Tibial nerve (tissue), 4 donors: ENCODE results near the gene LRBA. TPM values are rescaled to one million over a fixed set of nuclear protein-coding genes. Genes with fewer than 3 reads are reported as not detected.

Experiments
- DNase-seq, 2 donors: peaks; one replicate each; pipeline ENCODE4 v3.0.0-alpha.2; 2019; ENCODE audit warnings: low spot score in 2 of 2
- H3K27ac ChIP-seq, 4 donors: fragments of 200-600 bp; sonication (generic) in 3 of 4; one replicate each; pipeline ENCODE4 v1.5.1; 2017 to 2019; ENCODE audit warnings: mild to moderate bottlenecking in 1 of 4
- H3K27me3 ChIP-seq, 2 donors: fragments of 200-600 bp; sonication (generic) in 1 of 2; one replicate each; pipeline versions ENCODE4 v1.5.1 to v1.6.0; 2017 to 2019
- H3K36me3 ChIP-seq, 3 donors: fragments of 200-600 bp; sonication (generic); one replicate each; pipeline ENCODE4 v1.5.1; 2018 to 2019
- H3K4me1 ChIP-seq, 4 donors: fragments of 200-600 bp; sonication (generic) in 3 of 4; one replicate each; pipeline ENCODE4 v1.5.1; 2017 to 2019
- H3K4me3 ChIP-seq, 4 donors: fragments of 200-600 bp; sonication (generic) in 3 of 4; one replicate each; pipeline ENCODE4 v1.5.1; 2017 to 2019; ENCODE audit warnings: mild to moderate bottlenecking in 1 of 4, moderate library complexity in 1 of 4
- H3K9me3 ChIP-seq, 4 donors: fragments of 200-600 bp; sonication (generic) in 3 of 4; one replicate each; pipeline ENCODE4 v1.5.1; 2017 to 2019
- CTCF ChIP-seq, 5 experiments: fragments of 200-600 bp in 3 of 5; fragments of 450-650 bp in 2 of 5; sonication (generic) in 3 of 5; IDR thresholded peaks; one replicate each; pipeline ENCODE4 v1.5.1; 2016 to 2019; ENCODE audit warnings: antibody characterized with exemption in 5 of 5, mild to moderate bottlenecking in 3 of 5, moderate library complexity in 2 of 5
- EP300 ChIP-seq, 2 donors: sonication (generic); formaldehyde crosslinking; IDR thresholded peaks; one replicate each; pipeline ENCODE4 v1.6.1; 2017; ENCODE audit warnings: antibody characterized with exemption in 2 of 2, mild to moderate bottlenecking in 1 of 2
- POLR2A ChIP-seq, 2 donors: fragments of 450-650 bp; IDR thresholded peaks; one replicate each; pipeline ENCODE4 v1.6.1; 2017; ENCODE audit warnings: antibody characterized with exemption in 2 of 2, mild to moderate bottlenecking in 2 of 2, moderate library complexity in 2 of 2
- WGBS, 2 donors: methylation state at CpG; one replicate each; pipeline ENCODE4 v1.1.5; 2018; 5-methylcytosine and 5-hydroxymethylcytosine counted together
- total RNA-seq, 4 donors: library from RNA; depleted of rRNA; stranded (reverse); fragments of >200 nt; gene quantifications; one replicate each; pipeline ENCODE4 v1.1.0, GENCODE V29; 2016

Gene LRBA
- total RNA-seq, 4 donors from 2014 or later, result 35.4 to 43.1 (median 38.0) TPM

GRCh38 chr4:150533673-150534072, 481.4 kb downstream of the LRBA start:
- TF ChIP-seq EP300 (IDR thresholded peaks at IDR 0.05) (no peak), POLR2A (IDR thresholded peaks at IDR 0.05) (no peak), CTCF (IDR thresholded peaks at IDR 0.05) (no peak)
- Histone ChIP-seq H3K27me3 (no peaks in the 10 kb centered on the region), H3K4me1 (no peaks in the 10 kb centered on the region), H3K4me3 (no peak overlapping the region), H3K9me3 (peaks cover 0 to 7% (median 1%) of the 10 kb centered on the region in 4 donors), H3K27ac (no peak overlapping the region), H3K36me3 (no peaks in the 10 kb centered on the region)
- no peak for DNase-seq
- 87 to 93% methylated on average over 3 of the region's 3 CpGs for WGBS, 2 donors

GRCh38 chr4:150525321-150525868, 489.7 kb downstream of the LRBA start:
- no peak overlapping the region for H3K4me3 ChIP-seq
- TF ChIP-seq POLR2A (IDR thresholded peaks at IDR 0.05), result no peak
- TF ChIP-seq CTCF (IDR thresholded peaks at IDR 0.05), result no peak
- no peak for TF ChIP-seq EP300 (IDR thresholded peaks at IDR 0.05)
- H3K4me1 ChIP-seq, result no peaks in the 10 kb centered on the region
- H3K9me3 ChIP-seq, result no peaks in the 10 kb centered on the region
- H3K27ac ChIP-seq, result no peak overlapping the region
- DNase-seq, result no peak
- 84 to 86% methylated on average over 3 of the region's 3 CpGs for WGBS, 2 donors
- H3K27me3 ChIP-seq, result no peaks in the 10 kb centered on the region
- no peaks in the 10 kb centered on the region for H3K36me3 ChIP-seq

DNA sequence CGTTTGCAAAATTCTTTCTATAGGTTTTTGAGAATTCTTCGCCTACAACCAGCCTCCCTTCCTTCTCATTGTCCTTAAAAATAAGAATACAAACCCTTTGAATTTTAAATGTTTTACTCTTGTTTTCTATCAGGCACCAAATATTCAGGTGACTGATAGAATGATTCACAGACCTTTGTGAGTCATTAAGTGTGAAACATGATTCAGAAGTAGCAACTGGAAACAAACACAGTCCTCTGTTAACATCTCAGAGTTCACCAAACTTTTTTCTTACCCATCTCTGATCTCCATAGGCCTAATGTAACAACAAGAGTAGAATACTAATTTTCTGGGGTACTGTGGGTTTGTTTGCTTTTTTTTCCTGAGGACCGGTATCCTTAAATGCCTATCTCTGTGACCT, 496.5 kb downstream of the LRBA start:
- Histone ChIP-seq H3K4me1 (no peaks in the 10 kb centered on the region), H3K27ac (no peak overlapping the region), H3K9me3 (no peaks in the 10 kb centered on the region), H3K4me3 (no peak overlapping the region), H3K27me3 (no peaks in the 10 kb centered on the region), H3K36me3 (no peaks in the 10 kb centered on the region)
- DNase-seq, result no peak
- TF ChIP-seq CTCF (IDR thresholded peaks at IDR 0.05) (no peak), EP300 (IDR thresholded peaks at IDR 0.05) (no peak), POLR2A (IDR thresholded peaks at IDR 0.05) (no peak)
- WGBS, 2 donors, result 84 to 85% methylated on average over 3 of the region's 3 CpGs

GRCh38 chr4:150515135-150515534, 499.9 kb downstream of the LRBA start:
- Histone ChIP-seq H3K4me1 (no peaks in the 10 kb centered on the region), H3K36me3 (no peaks in the 10 kb centered on the region), H3K27ac (no peak overlapping the region), H3K27me3 (no peaks in the 10 kb centered on the region), H3K4me3 (no peak overlapping the region), H3K9me3 (no peaks in the 10 kb centered on the region)
- WGBS, 2 donors, result 79 to 81% methylated on average over 1 of the region's 1 CpG
- no peak for DNase-seq
- no peak for TF ChIP-seq EP300 (IDR thresholded peaks at IDR 0.05)
- no peak for TF ChIP-seq CTCF (IDR thresholded peaks at IDR 0.05)
- TF ChIP-seq POLR2A (IDR thresholded peaks at IDR 0.05), result no peak

GRCh38 chr4:150514709-150515108, 500.4 kb downstream of the LRBA start:
- Histone ChIP-seq H3K4me1 (no peaks in the 10 kb centered on the region), H3K27ac (no peak overlapping the region), H3K27me3 (no peaks in the 10 kb centered on the region), H3K4me3 (no peak overlapping the region), H3K36me3 (no peaks in the 10 kb centered on the region), H3K9me3 (no peaks in the 10 kb centered on the region)
- TF ChIP-seq EP300 (IDR thresholded peaks at IDR 0.05), result no peak
- TF ChIP-seq CTCF (IDR thresholded peaks at IDR 0.05), result no peak
- TF ChIP-seq POLR2A (IDR thresholded peaks at IDR 0.05), result no peak
- no peak for DNase-seq
- 88 to 91% methylated on average over 6 of the region's 6 CpGs for WGBS, 2 donors
